HepG2 (cell line): ENCODE data around the gene PCBP4. TPM values are rescaled to one million over a fixed set of nuclear protein-coding genes. Genes with fewer than 3 reads are reported as not detected.

Experiments used
- HDAC6 ChIP-seq: fragments of 200-600 bp; sonication (generic); IDR thresholded peaks from 2 replicates; pipeline ENCODE4 v1.7.0; 2017; ENCODE audit warnings: mild to moderate bottlenecking, antibody characterized with exemption, low read length, low read depth
- KDM5B ChIP-seq: sonication (generic); formaldehyde crosslinking; IDR thresholded peaks from 2 replicates; pipeline ENCODE4 v1.4.0; 2020; ENCODE audit warnings: missing genetic modification reagents, mild to moderate bottlenecking, borderline replicate concordance
- MYNN ChIP-seq: sonication (generic); formaldehyde crosslinking; IDR thresholded peaks from 2 replicates; pipeline ENCODE4 v1.4.0; 2020; ENCODE audit warnings: mild to moderate bottlenecking, low read depth, missing genetic modification reagents
- RFX1 ChIP-seq: fragments of 450-650 bp; IDR thresholded peaks from 2 replicates; pipeline ENCODE4 v1.6.1; 2017
- SIX1 ChIP-seq: sonication (generic); formaldehyde crosslinking; IDR thresholded peaks from 2 replicates; pipeline ENCODE4 v1.4.0; 2020; ENCODE audit warnings: missing genetic modification reagents, borderline replicate concordance
- SMYD3 ChIP-seq: sonication (generic); formaldehyde crosslinking; IDR thresholded peaks from 2 replicates; pipeline ENCODE4 v1.8.1; 2023; ENCODE audit warnings: mild to moderate bottlenecking, missing genetic modification reagents
- SOX6 ChIP-seq, 2 experiments: fragments of 450-650 bp in 1 of 2; sonication (generic) in 1 of 2; formaldehyde crosslinking in 1 of 2; IDR thresholded peaks; 2 replicates each; pipeline versions ENCODE4 v1.4.0 to v1.6.1; 2017 to 2020; ENCODE audit warnings: antibody characterized with exemption in 1 of 2, mild to moderate bottlenecking in 1 of 2, missing genetic modification reagents in 1 of 2
- STAT5B ChIP-seq: sonication (generic); formaldehyde crosslinking; IDR thresholded peaks from 2 replicates; pipeline ENCODE4 v1.4.0; 2020; ENCODE audit warnings: missing genetic modification reagents
- UBTF ChIP-seq: sonication (generic); formaldehyde crosslinking; IDR thresholded peaks from 2 replicates; pipeline ENCODE4 v1.4.0; 2020; ENCODE audit warnings: mild to moderate bottlenecking, missing genetic modification reagents
- ZNF232 ChIP-seq: sonication (generic); formaldehyde crosslinking; IDR thresholded peaks from 2 replicates; pipeline ENCODE4 v1.4.0; 2020; ENCODE audit warnings: missing genetic modification reagents, borderline replicate concordance
- ZNF556 ChIP-seq: sonication (generic); formaldehyde crosslinking; IDR thresholded peaks from 2 replicates; pipeline ENCODE4 v1.4.0; 2020; ENCODE audit warnings: mild to moderate bottlenecking, missing genetic modification reagents, borderline replicate concordance
- ZNF564 ChIP-seq: sonication (generic); formaldehyde crosslinking; IDR thresholded peaks from 2 replicates; pipeline ENCODE4 v1.8.1; 2023; ENCODE audit warnings: mild to moderate bottlenecking, missing genetic modification reagents
- ZNF605 ChIP-seq: sonication (generic); formaldehyde crosslinking; IDR thresholded peaks from 2 replicates; pipeline ENCODE4 v1.8.0; 2022; ENCODE audit warnings: mild to moderate bottlenecking, missing genetic modification reagents
- ZNF609 ChIP-seq: sonication (generic); formaldehyde crosslinking; IDR thresholded peaks from 2 replicates; pipeline ENCODE4 v1.4.0; 2020; ENCODE audit warnings: mild to moderate bottlenecking, missing genetic modification reagents, borderline replicate concordance
- ZNF713 ChIP-seq: sonication (generic); formaldehyde crosslinking; IDR thresholded peaks from 2 replicates; pipeline ENCODE4 v1.4.0; 2020; ENCODE audit warnings: mild to moderate bottlenecking, missing genetic modification reagents
- polyA plus RNA-seq, 8 experiments: library from polyadenylated mRNA; depleted of rRNA in 3 of 8; stranded (reverse) in 7 of 8; unstranded in 1 of 8; fragments of >200 nt; fragmentation: Illumina TruSeq in 4 of 8; extraction: Trizol in 4 of 8; gene quantifications; 2 replicates each; pipeline versions ENCODE4 v1.2.1 to v1.2.3, GENCODE V29; 2011 to 2016; ENCODE audit warnings: low read depth in 4 of 8, missing spikeins in 1 of 8, mixed read lengths in 1 of 8; ENCODE audit not compliant: insufficient read depth in 1 of 8
- total RNA-seq, 5 experiments: library from RNA; depleted of rRNA; stranded (reverse); fragments of >200 nt; fragmentation: Illumina TruSeq; extraction: Trizol; gene quantifications; 2 replicates each; pipeline ENCODE4 v1.2.3, GENCODE V29; 2016; ENCODE audit warnings: low read depth in 1 of 5
- TF ChIP-seq, protein P1 (sequence below): sonication (generic); formaldehyde crosslinking; IDR thresholded peaks from 2 replicates; pipeline ENCODE4 v1.8.1; 2023; ENCODE audit warnings: missing genetic modification reagents, mild to moderate bottlenecking, borderline replicate concordance
- TF ChIP-seq, protein P2 (sequence below): IDR thresholded peaks from 2 replicates; pipeline ENCODE4 v1.6.1; 2016; ENCODE audit warnings: missing compliant biosample characterization, missing genetic modification reagents, borderline replicate concordance

The PCBP4 gene
- total and polyA plus RNA-seq, 2 of the 13 experiments (the other 11 are each of a cell fraction or from before 2014, with no cell fraction given) = 36.8 to 51.3 TPM

DNA sequence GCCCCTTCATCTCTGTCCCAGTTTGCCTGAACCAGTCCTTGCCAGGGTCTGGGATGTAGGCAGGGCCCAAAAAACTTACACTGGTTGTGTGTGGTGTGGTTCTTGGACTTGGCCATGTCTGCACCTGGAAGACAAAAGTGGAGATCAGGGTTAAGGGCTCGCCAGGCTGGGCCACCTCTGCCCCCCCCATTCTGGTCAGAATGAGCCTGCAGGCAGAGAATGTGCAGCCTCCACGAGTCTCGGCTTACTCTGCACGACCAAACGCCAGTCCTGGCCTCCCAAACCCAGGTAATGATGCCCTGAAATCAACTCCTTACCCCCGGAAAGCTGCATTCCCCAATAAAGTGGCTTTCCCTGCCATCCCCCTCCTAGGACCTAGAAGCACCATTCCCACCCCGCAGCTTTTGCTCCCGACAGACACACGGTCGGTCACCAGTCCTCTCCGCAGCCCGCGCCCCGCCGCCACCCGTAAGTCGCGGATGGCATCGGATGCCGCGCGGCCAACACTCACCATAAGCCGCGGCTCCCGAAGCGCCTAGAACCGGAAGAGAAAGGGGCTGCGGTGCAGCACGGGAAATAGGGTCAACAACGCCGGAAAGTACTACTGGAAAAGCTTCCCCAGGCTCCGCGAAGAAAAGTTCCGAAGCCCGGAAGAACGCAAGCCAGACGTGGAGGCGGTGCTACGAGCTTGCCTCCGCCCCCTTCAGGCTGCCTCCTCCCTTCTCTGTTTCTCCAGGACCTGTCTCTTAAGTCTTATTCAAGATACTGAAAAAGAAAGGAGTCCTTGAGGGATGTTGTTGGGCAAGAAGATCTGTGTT is 28.3 kb upstream of the PCBP4 start, which contains the start of gene RPL29 (continued):
- peak; percentile 68; the same call in 1 of the 2 replicates for TF ChIP-seq ZNF609 (CRISPR knock-in tag)
- TF ChIP-seq STAT5B (CRISPR knock-in tag) = peak; percentile 92; the same call in 1 of the 2 replicates
- no peak for TF ChIP-seq RFX1
- TF ChIP-seq SMYD3 (CRISPR knock-in tag) = peak; percentile 80; the same call in 1 of the 2 replicates
- TF ChIP-seq UBTF (CRISPR knock-in tag) = peak; percentile 75
- TF ChIP-seq ZNF713 = no peak
- TF ChIP-seq HDAC6 = no peak
- TF ChIP-seq, protein P1, sequence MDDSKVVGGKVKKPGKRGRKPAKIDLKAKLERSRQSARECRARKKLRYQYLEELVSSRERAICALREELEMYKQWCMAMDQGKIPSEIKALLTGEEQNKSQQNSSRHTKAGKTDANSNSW (CRISPR knock-in tag) = no peak
- TF ChIP-seq, protein P2, sequence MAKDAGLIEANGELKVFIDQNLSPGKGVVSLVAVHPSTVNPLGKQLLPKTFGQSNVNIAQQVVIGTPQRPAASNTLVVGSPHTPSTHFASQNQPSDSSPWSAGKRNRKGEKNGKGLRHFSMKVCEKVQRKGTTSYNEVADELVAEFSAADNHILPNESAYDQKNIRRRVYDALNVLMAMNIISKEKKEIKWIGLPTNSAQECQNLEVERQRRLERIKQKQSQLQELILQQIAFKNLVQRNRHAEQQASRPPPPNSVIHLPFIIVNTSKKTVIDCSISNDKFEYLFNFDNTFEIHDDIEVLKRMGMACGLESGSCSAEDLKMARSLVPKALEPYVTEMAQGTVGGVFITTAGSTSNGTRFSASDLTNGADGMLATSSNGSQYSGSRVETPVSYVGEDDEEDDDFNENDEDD (CRISPR knock-in tag) = peak; percentile 57; the same call in 1 of the 2 replicates
- TF ChIP-seq KDM5B (CRISPR knock-in tag) = peak; percentile 77; the same call in 1 of the 2 replicates
- peak; percentile 59; the same call in 1 of the 2 replicates for TF ChIP-seq SIX1
- no peak for TF ChIP-seq SOX6 (IDR thresholded peaks at IDR 0.05)
- peak; percentile 74 for TF ChIP-seq SOX6 (CRISPR knock-in tag; IDR thresholded peaks at IDR 0.05)
- TF ChIP-seq ZNF564 (CRISPR knock-in tag) = 0 out of 2 replicates have a peak, but pooled peaks have one; percentile 43
- TF ChIP-seq ZNF232 (CRISPR knock-in tag) = 0 out of 2 replicates have a peak, but pooled peaks have one; percentile 42
- peak; percentile 92; the same call in 1 of the 2 replicates for TF ChIP-seq MYNN (CRISPR knock-in tag)
- peak; percentile 97 for TF ChIP-seq ZNF605
- peak; percentile 97 for TF ChIP-seq ZNF556
